Parathyroid adenoma (tissue), 2 donors: ENCODE results near the gene PCDHGA2.
"Not testable (repeated sequence)": the region's sequence is repeated elsewhere in the genome, so short reads cannot be mapped to it uniquely, and the experiment has no call there.

Source experiments
- H2AFZ ChIP-seq: fragments of 300-600 bp; sonication (generic); one replicate; pipeline ENCODE4 v1.7.0; 2017; ENCODE audit warnings: antibody characterized with exemption, mild to moderate bottlenecking
- H3K27ac ChIP-seq: fragments of 300-600 bp; sonication (generic); one replicate; pipeline ENCODE4 v1.7.0; 2017
- H3K27me3 ChIP-seq: fragments of 300-600 bp; sonication (generic); one replicate; pipeline ENCODE4 v1.7.0; 2017; ENCODE audit warnings: low read length; ENCODE audit not compliant: control insufficient read depth, insufficient read depth
- H3K36me3 ChIP-seq: fragments of 300-600 bp; sonication (generic); one replicate; pipeline ENCODE4 v1.7.0; 2017; ENCODE audit warnings: low read length; ENCODE audit not compliant: control insufficient read depth, insufficient read depth
- H3K4me1 ChIP-seq: fragments of 300-600 bp; sonication (generic); one replicate; pipeline ENCODE4 v1.7.0; 2017; ENCODE audit warnings: control low read depth
- H3K4me2 ChIP-seq: fragments of 300-600 bp; sonication (generic); one replicate; pipeline ENCODE4 v1.7.0; 2017; ENCODE audit warnings: low read length
- H3K4me3 ChIP-seq: fragments of 300-600 bp; sonication (generic); one replicate; pipeline ENCODE4 v1.7.0; 2017; ENCODE audit warnings: low read depth, low read length
- H3K79me2 ChIP-seq: fragments of 300-600 bp; sonication (generic); one replicate; pipeline ENCODE4 v1.7.0; 2017; ENCODE audit warnings: control low read depth
- H3K9ac ChIP-seq: fragments of 300-600 bp; sonication (generic); one replicate; pipeline ENCODE4 v1.7.0; 2017; ENCODE audit warnings: mild to moderate bottlenecking
- H3K9me3 ChIP-seq: fragments of 300-600 bp; sonication (generic); one replicate; pipeline ENCODE4 v1.7.0; 2017; ENCODE audit warnings: low read length; ENCODE audit not compliant: control insufficient read depth
- CTCF ChIP-seq: fragments of 300-600 bp; sonication (generic); IDR thresholded peaks from one replicate; pipeline ENCODE4 v1.7.0; 2017; ENCODE audit warnings: antibody characterized with exemption, mild to moderate bottlenecking
- donor health status: primary hyperparathyroidism.

The PCDHGA2 gene

GRCh38 chr5:141342773-141343172, 4.2 kb downstream of the PCDHGA2 start:
- H3K4me3 ChIP-seq = no peak overlapping the region
- H3K27me3 ChIP-seq = no peaks in the 10 kb centered on the region
- no peak overlapping the region for H3K4me2 ChIP-seq
- H3K27ac ChIP-seq = no peak overlapping the region
- H2AFZ ChIP-seq = no peak overlapping the region
- H3K79me2 ChIP-seq = no peaks in the 10 kb centered on the region
- H3K9ac ChIP-seq = no peak overlapping the region
- H3K4me1 ChIP-seq = no peaks in the 10 kb centered on the region
- peaks cover 8% of the 10 kb centered on the region for H3K9me3 ChIP-seq
- peaks cover 3% of the 10 kb centered on the region for H3K36me3 ChIP-seq
- no peak for TF ChIP-seq CTCF

DNA sequence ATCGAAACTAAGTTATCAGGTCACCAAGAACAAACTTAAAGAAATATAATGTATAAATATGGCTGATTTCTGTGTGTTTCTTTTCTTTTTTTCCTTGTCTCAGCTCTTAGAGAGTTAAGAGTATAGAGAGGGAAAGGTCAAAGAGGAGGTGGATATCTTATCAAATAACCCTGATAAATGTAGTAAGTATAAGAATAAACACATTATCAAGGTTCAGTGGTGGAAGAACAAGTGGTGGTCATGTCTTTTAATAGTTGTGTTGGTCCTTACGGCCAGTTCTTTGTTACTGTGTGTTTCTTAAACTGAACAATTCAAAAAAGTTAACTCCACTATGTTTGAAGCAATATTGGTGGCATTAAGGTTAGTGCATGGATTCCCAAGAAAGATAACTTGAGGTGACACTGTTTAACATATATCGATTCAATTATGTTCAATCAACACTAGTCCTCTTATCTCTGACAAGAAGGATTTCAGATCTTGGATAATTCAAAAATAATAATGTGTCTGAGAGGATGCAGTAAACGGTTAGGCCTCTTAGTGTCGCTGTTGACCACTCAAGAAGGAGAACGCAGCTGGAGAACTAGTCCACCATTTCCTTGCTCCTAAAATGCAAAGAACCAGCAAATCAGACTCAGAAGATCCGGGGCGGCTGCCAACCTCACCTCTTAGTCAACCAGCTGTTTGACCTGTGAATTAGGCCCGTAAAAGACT, 4.8 kb downstream of the PCDHGA2 start, which contains the start of gene PCDHGA3:
Gene PCDHGA3 (plus strand): TSS at position 588 of the 711 bp plus-strand sequence. CDS start 205 bp downstream, outside the sequence.
- Histone ChIP-seq H3K79me2 (no peaks in the 10 kb centered on the region), H3K27me3 (no peaks in the 10 kb centered on the region), H3K4me2 (no peak within 1 kb of the TSS), H2AFZ (no peak within 1 kb of the TSS), H3K9me3 (peaks cover 8% of the 10 kb centered on the region), H3K4me3 (no peak within 1 kb of the TSS), H3K9ac (no peak within 1 kb of the TSS), H3K36me3 (peaks cover 1% of the 10 kb centered on the region), H3K4me1 (no peaks in the 10 kb centered on the region), H3K27ac (no peak within 1 kb of the TSS)
- no peak for TF ChIP-seq CTCF

DNA sequence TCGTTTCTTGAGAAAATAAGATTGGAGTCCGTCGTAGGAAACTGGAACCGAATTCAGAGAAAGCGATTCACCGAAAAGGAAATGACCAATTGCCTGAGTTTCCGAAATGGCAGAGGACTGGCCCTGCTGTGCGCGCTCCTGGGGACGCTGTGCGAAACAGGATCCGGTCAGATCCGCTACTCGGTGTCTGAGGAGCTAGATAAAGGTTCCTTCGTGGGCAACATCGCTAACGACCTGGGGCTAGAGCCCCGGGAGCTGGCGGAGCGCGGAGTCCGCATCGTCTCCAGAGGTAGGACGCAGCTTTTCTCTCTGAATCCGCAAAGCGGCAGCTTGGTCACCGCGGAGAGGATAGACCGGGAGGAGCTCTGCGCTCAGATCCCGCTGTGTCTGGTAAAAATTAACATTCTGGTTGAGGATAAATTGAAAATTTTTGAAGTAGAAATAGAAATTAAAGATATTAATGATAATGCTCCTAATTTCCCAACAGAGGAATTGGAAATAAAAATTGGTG, 5.4 kb downstream of the PCDHGA2 start:
- TF ChIP-seq CTCF = no peak
- H3K9ac ChIP-seq = no peak overlapping the region
- H3K9me3 ChIP-seq = peaks cover 8% of the 10 kb centered on the region
- no peak overlapping the region for H3K4me3 ChIP-seq
- no peaks in the 10 kb centered on the region for H3K4me1 ChIP-seq
- no peaks in the 10 kb centered on the region for H3K36me3 ChIP-seq
- H2AFZ ChIP-seq = no peak overlapping the region
- no peak overlapping the region for H3K4me2 ChIP-seq
- H3K79me2 ChIP-seq = no peaks in the 10 kb centered on the region
- H3K27me3 ChIP-seq = no peaks in the 10 kb centered on the region
- no peak overlapping the region for H3K27ac ChIP-seq

DNA sequence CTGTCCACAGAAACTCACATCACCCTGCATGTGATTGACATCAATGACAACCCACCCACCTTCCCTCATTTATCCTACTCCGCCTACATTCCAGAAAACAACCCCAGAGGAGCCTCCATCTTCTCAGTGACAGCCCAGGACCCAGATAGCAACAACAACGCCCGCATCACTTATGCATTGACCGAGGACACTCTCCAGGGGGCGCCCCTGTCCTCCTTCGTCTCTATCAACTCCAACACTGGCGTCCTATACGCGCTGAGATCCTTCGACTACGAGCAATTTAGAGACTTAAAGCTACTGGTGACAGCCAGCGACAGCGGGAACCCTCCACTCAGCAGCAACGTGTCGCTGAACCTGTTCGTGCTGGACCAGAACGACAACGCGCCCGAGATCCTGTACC, 6.8 kb downstream of the PCDHGA2 start:
- H3K4me3 ChIP-seq = no peak overlapping the region
- no peak overlapping the region for H2AFZ ChIP-seq
- peaks cover 8% of the 10 kb centered on the region for H3K9me3 ChIP-seq
- H3K27ac ChIP-seq = no peak overlapping the region
- H3K79me2 ChIP-seq = no peaks in the 10 kb centered on the region
- no peaks in the 10 kb centered on the region for H3K4me1 ChIP-seq
- H3K9ac ChIP-seq = no peak overlapping the region
- no peaks in the 10 kb centered on the region for H3K27me3 ChIP-seq
- H3K4me2 ChIP-seq = no peak overlapping the region
- H3K36me3 ChIP-seq = no peaks in the 10 kb centered on the region
- no peak for TF ChIP-seq CTCF

DNA sequence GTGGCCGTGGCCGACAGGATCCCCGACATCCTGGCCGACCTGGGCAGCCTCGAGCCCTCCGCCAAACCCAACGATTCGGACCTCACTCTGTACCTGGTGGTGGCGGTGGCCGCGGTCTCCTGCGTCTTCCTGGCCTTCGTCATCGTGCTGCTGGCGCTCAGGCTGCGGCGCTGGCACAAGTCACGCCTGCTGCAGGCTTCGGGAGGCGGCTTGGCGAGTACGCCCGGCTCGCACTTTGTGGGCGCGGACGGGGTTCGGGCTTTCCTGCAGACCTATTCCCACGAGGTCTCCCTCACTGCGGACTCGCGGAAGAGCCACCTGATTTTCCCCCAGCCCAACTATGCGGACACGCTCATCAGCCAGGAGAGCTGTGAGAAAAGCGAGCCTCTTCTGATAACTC, 7.5 kb downstream of the PCDHGA2 start:
- H3K4me3 ChIP-seq, H3K27me3 ChIP-seq, H3K9me3 ChIP-seq: not testable (repeated sequence)

More for the DNA sequence above, 7.5 kb downstream of the PCDHGA2 start:
- H3K79me2 ChIP-seq, H3K4me2 ChIP-seq, H3K36me3 ChIP-seq, H3K9ac ChIP-seq, H2AFZ ChIP-seq, H3K4me1 ChIP-seq, H3K27ac ChIP-seq: not testable (repeated sequence)
